ENCODE results near the gene SP140.

SP140 gene

DNA sequence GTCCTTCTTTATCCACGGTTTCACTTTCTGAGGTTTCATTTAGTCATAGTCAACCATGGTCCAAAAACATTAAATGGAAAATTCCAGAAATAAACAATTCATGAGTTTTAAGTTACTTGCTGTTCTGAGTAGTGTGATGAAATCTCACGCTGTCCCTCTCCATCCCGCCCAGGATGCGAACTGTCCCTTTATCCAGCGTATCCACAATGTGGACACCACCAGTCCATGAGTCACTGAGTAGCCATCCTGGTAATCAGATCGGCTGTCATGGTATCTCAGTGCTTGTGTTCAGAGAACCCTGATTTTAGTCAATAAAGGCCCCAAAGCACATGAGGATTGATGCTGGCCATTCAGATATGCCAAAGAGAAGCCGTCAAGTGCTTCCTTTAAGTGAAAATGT lies 105.2 kb downstream of the SP140 start:
- H3K36me3 ChIP-seq (ENCODE audit: control insufficient read depth in 2 of 2, insufficient read depth in 1 of 2, low read length in 2 of 2), result no peaks in the 10 kb centered on the region
- H3K27ac ChIP-seq (ENCODE audit: extremely low read depth, low read depth, low read length), result no peak overlapping the region
- POLR2A ChIA-PET, result no interaction called here
- H3K4me1 ChIP-seq (ENCODE audit: control insufficient read depth, insufficient read depth, low read length), result no peaks in the 10 kb centered on the region
- no peak overlapping the region for H3K4me3 ChIP-seq (ENCODE audit: low read depth, low read length)
- CTCF ChIA-PET, result no interaction called here
- H3K9me3 ChIP-seq (ENCODE audit: control insufficient read depth, insufficient read depth, low read depth, low read length), result no peaks in the 10 kb centered on the region
- TF ChIP-seq ZNF510 (tag by site-specific recombination; IDR thresholded peaks at IDR 0.05; ENCODE audit: insufficient replicate concordance) (no peak), OSR2 (tag by site-specific recombination; IDR thresholded peaks at IDR 0.05) (no peak), ZNF623 (tag by site-specific recombination; IDR thresholded peaks at IDR 0.05) (no peak), ZBTB21 (tag by site-specific recombination; IDR thresholded peaks at IDR 0.05) (no peak), KLF7 (tag by site-specific recombination; IDR thresholded peaks at IDR 0.05; ENCODE audit: borderline replicate concordance) (no peak), ZNF423 (tag by site-specific recombination; IDR thresholded peaks at IDR 0.05) (no peak), ZNF211 (tag by site-specific recombination; IDR thresholded peaks at IDR 0.05; ENCODE audit: low read depth) (no peak), YY2 (tag by site-specific recombination; IDR thresholded peaks at IDR 0.05) (no peak), PRDM1 (tag by site-specific recombination; IDR thresholded peaks at IDR 0.05) (no peak), ZNF112 (tag by site-specific recombination; IDR thresholded peaks at IDR 0.05) (no peak), ZNF48 (tag by site-specific recombination; IDR thresholded peaks at IDR 0.05) (no peak), ZNF169 (tag by site-specific recombination; IDR thresholded peaks at IDR 0.05) (no peak), ZFP37 (tag by site-specific recombination; IDR thresholded peaks at IDR 0.05) (no peak), ZNF600 (tag by site-specific recombination; IDR thresholded peaks at IDR 0.05) (no peak), ZSCAN16 (tag by site-specific recombination; IDR thresholded peaks at IDR 0.05) (no peak), ZNF658 (tag by site-specific recombination; IDR thresholded peaks at IDR 0.05) (no peak)
- TF ChIP-seq, protein P1, sequence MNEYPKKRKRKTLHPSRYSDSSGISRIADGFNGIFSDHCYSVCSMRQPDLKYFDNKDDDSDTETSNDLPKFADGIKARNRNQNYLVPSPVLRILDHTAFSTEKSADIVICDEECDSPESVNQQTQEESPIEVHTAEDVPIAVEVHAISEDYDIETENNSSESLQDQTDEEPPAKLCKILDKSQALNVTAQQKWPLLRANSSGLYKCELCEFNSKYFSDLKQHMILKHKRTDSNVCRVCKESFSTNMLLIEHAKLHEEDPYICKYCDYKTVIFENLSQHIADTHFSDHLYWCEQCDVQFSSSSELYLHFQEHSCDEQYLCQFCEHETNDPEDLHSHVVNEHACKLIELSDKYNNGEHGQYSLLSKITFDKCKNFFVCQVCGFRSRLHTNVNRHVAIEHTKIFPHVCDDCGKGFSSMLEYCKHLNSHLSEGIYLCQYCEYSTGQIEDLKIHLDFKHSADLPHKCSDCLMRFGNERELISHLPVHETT (tag by site-specific recombination; IDR thresholded peaks at IDR 0.05), result no peak
- TF ChIP-seq, protein P2, sequence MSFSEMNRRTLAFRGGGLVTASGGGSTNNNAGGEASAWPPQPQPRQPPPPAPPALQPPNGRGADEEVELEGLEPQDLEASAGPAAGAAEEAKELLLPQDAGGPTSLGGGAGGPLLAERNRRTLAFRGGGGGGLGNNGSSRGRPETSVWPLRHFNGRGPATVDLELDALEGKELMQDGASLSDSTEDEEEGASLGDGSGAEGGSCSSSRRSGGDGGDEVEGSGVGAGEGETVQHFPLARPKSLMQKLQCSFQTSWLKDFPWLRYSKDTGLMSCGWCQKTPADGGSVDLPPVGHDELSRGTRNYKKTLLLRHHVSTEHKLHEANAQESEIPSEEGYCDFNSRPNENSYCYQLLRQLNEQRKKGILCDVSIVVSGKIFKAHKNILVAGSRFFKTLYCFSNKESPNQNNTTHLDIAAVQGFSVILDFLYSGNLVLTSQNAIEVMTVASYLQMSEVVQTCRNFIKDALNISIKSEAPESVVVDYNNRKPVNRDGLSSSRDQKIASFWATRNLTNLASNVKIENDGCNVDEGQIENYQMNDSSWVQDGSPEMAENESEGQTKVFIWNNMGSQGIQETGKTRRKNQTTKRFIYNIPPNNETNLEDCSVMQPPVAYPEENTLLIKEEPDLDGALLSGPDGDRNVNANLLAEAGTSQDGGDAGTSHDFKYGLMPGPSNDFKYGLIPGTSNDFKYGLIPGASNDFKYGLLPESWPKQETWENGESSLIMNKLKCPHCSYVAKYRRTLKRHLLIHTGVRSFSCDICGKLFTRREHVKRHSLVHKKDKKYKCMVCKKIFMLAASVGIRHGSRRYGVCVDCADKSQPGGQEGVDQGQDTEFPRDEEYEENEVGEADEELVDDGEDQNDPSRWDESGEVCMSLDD (tag by site-specific recombination; IDR thresholded peaks at IDR 0.05), result no peak

DNA sequence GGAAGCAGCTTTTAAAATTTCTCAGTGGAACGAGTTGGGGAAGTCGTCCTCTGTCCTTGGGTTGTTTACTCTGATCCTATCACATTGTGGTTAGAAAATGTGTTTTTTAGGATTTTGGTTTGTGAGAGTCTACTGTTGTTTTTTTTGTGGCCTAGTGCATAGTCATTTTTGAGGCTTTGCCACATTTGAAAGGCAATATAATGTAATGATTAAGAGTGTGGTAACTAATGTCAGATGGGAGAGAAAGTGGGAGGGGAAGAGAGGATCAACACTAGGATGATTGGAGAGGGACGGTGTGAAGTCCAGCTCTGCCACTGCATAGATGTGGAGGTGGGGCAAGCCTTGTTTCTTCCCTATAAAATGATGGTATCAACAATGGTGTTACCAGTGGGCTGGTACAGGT lies 109.9 kb downstream of the SP140 start:
- Histone ChIP-seq H3K4me3 (ENCODE audit: low read depth, low read length) (no peak overlapping the region), H3K4me1 (ENCODE audit: control insufficient read depth, insufficient read depth, low read length) (no peaks in the 10 kb centered on the region), H3K27ac (ENCODE audit: extremely low read depth, low read depth, low read length) (no peak overlapping the region), H3K36me3 (ENCODE audit: control insufficient read depth in 2 of 2, insufficient read depth in 1 of 2, low read length in 2 of 2) (no peaks in the 10 kb centered on the region), H3K9me3 (ENCODE audit: control insufficient read depth, insufficient read depth, low read depth, low read length) (no peaks in the 10 kb centered on the region)
- ChIA-PET CTCF (interaction anchor here (0.8 kb wide), 1 partner anchor 185 kb away, joined by 3 read pairs; no protein-coding TSS in a partner anchor), POLR2A (no interaction called here)
- TF ChIP-seq, protein P3, sequence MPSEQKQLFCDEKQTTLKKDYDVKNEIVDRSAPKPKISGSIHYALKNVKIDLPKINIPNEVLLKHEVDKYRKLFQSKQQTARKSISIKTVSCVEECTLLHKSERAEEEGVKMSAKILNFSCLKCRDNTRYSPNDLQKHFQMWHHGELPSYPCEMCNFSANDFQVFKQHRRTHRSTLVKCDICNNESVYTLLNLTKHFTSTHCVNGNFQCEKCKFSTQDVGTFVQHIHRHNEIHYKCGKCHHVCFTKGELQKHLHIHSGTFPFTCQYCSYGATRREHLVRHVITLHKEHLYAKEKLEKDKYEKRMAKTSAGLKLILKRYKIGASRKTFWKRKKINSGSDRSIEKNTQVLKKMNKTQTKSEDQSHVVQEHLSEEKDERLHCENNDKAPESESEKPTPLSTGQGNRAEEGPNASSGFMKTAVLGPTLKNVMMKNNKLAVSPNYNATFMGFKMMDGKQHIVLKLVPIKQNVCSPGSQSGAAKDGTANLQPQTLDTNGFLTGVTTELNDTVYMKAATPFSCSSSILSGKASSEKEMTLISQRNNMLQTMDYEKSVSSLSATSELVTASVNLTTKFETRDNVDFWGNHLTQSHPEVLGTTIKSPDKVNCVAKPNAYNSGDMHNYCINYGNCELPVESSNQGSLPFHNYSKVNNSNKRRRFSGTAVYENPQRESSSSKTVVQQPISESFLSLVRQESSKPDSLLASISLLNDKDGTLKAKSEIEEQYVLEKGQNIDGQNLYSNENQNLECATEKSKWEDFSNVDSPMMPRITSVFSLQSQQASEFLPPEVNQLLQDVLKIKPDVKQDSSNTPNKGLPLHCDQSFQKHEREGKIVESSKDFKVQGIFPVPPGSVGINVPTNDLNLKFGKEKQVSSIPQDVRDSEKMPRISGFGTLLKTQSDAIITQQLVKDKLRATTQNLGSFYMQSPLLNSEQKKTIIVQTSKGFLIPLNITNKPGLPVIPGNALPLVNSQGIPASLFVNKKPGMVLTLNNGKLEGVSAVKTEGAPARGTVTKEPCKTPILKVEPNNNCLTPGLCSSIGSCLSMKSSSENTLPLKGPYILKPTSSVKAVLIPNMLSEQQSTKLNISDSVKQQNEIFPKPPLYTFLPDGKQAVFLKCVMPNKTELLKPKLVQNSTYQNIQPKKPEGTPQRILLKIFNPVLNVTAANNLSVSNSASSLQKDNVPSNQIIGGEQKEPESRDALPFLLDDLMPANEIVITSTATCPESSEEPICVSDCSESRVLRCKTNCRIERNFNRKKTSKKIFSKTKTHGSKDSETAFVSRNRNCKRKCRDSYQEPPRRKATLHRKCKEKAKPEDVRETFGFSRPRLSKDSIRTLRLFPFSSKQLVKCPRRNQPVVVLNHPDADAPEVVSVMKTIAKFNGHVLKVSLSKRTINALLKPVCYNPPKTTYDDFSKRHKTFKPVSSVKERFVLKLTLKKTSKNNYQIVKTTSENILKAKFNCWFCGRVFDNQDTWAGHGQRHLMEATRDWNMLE (tag by site-specific recombination; conservative IDR thresholded peaks at IDR 0.05; ENCODE audit: low read depth), result no peak
- no peak for TF ChIP-seq ZNF624 (tag by site-specific recombination; IDR thresholded peaks at IDR 0.05)
- TF ChIP-seq ZNF76 (tag by site-specific recombination; IDR thresholded peaks at IDR 0.05; ENCODE audit: borderline replicate concordance, low read depth), result no peak
- TF ChIP-seq ZFP37 (tag by site-specific recombination; IDR thresholded peaks at IDR 0.05), result no peak
- TF ChIP-seq ZNF214 (tag by site-specific recombination; IDR thresholded peaks at IDR 0.05; ENCODE audit: borderline replicate concordance), result no peak
- TF ChIP-seq HOXA7 (CRISPR knock-in tag; IDR thresholded peaks at IDR 0.05; ENCODE audit: borderline replicate concordance), result no peak
- TF ChIP-seq SETDB1 (IDR thresholded peaks at IDR 0.05; ENCODE audit: insufficient read length, low read length), result no peak
- TF ChIP-seq, protein P4, sequence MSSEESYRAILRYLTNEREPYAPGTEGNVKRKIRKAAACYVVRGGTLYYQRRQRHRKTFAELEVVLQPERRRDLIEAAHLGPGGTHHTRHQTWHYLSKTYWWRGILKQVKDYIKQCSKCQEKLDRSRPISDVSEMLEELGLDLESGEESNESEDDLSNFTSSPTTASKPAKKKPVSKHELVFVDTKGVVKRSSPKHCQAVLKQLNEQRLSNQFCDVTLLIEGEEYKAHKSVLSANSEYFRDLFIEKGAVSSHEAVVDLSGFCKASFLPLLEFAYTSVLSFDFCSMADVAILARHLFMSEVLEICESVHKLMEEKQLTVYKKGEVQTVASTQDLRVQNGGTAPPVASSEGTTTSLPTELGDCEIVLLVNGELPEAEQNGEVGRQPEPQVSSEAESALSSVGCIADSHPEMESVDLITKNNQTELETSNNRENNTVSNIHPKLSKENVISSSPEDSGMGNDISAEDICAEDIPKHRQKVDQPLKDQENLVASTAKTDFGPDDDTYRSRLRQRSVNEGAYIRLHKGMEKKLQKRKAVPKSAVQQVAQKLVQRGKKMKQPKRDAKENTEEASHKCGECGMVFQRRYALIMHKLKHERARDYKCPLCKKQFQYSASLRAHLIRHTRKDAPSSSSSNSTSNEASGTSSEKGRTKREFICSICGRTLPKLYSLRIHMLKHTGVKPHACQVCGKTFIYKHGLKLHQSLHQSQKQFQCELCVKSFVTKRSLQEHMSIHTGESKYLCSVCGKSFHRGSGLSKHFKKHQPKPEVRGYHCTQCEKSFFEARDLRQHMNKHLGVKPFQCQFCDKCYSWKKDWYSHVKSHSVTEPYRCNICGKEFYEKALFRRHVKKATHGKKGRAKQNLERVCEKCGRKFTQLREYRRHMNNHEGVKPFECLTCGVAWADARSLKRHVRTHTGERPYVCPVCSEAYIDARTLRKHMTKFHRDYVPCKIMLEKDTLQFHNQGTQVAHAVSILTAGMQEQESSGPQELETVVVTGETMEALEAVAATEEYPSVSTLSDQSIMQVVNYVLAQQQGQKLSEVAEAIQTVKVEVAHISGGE (tag by site-specific recombination; conservative IDR thresholded peaks at IDR 0.05; ENCODE audit: low read depth), result no peak
